A549 (cell line): ENCODE measurements around the gene NKX3-2.

Experiments
- BCL3 ChIP-seq: fragments of >200 bp; sonication (Bioruptor Twin); formaldehyde crosslinking; IDR thresholded peaks from 3 replicates; pipeline ENCODE4 v1.6.1; 2016
- CTCF ChIP-seq: fragments of >200 bp; sonication (Bioruptor Twin); formaldehyde crosslinking; IDR thresholded peaks from 3 replicates; pipeline ENCODE4 v1.5.1; 2016
- EP300 ChIP-seq, 2 experiments: fragments of >200 bp; sonication (Bioruptor Twin); formaldehyde crosslinking; IDR thresholded peaks; 2 replicates in 1 of 2; 3 replicates in 1 of 2; pipeline ENCODE4 v1.6.1; 2016 to 2017
- MAX ChIP-seq: IDR thresholded peaks from 2 replicates; pipeline ENCODE4 v1.6.1; 2012
- MAZ ChIP-seq: fragments of 150-350 bp; IDR thresholded peaks from 2 replicates; pipeline ENCODE4 v1.6.1; 2014; ENCODE audit warnings: antibody characterized with exemption, low read depth, low read length, borderline replicate concordance
- NFE2L2 ChIP-seq: fragments of 150-350 bp; conservative IDR thresholded peaks from 2 replicates; pipeline ENCODE4 v1.6.1; 2014; ENCODE audit warnings: low read length
- NPAS2 ChIP-seq: fragments of 250-450 bp; sonication (Bioruptor Pico); IDR thresholded peaks from 2 replicates; pipeline ENCODE4 v1.8.0; 2022; ENCODE audit warnings: mild to moderate bottlenecking, moderate library complexity, borderline replicate concordance
- NR3C1 ChIP-seq: fragments of >200 bp; sonication (Bioruptor Twin); formaldehyde crosslinking; IDR thresholded peaks from 3 replicates; pipeline ENCODE4 v1.6.1; 2017
- POLR2A ChIP-seq: IDR thresholded peaks from 2 replicates; pipeline ENCODE4 v1.6.1; 2012; ENCODE audit warnings: mild to moderate bottlenecking, low read length
- RCOR1 ChIP-seq: fragments of 150-350 bp; IDR thresholded peaks from 2 replicates; pipeline ENCODE4 v1.6.1; 2014; ENCODE audit warnings: antibody characterized with exemption, low read length, low read depth
- TFCP2L1 ChIP-seq: fragments of 250-450 bp; sonication (Bioruptor Pico); IDR thresholded peaks from 2 replicates; pipeline ENCODE4 v1.5.0; 2021; ENCODE audit warnings: mild to moderate bottlenecking
- USF2 ChIP-seq: fragments of 450-650 bp; IDR thresholded peaks from 2 replicates; pipeline ENCODE4 v1.6.1; 2014; ENCODE audit warnings: antibody characterized with exemption
- ZNF302 ChIP-seq: fragments of 250-450 bp; sonication (Bioruptor Pico); IDR thresholded peaks from 2 replicates; pipeline ENCODE4 v1.9.0; 2021; ENCODE audit warnings: inconsistent platforms, mild to moderate bottlenecking, moderate library complexity
- ZSCAN20 ChIP-seq: fragments of 250-450 bp; sonication (Bioruptor Pico); IDR thresholded peaks from 2 replicates; pipeline ENCODE4 v1.8.0; 2022; ENCODE audit warnings: mild to moderate bottlenecking, moderate library complexity

- TF ChIP-seq MAZ: no peak
- no peak for TF ChIP-seq CTCF
- TF ChIP-seq BCL3: no peak
- no peak for TF ChIP-seq USF2
- no peak for TF ChIP-seq ZSCAN20 (CRISPR knock-in tag)
- no peak for TF ChIP-seq NPAS2 (CRISPR knock-in tag)
- TF ChIP-seq RCOR1: no peak
- TF ChIP-seq POLR2A: no peak
- no peak for TF ChIP-seq MAX
- no peak for TF ChIP-seq EP300 (IDR thresholded peaks at IDR 0.05)
- no peak for TF ChIP-seq NFE2L2
- no peak for TF ChIP-seq NR3C1
- TF ChIP-seq TFCP2L1 (CRISPR knock-in tag): no peak
- no peak for TF ChIP-seq ZNF302 (CRISPR knock-in tag)
These were observed 39.9 kb downstream of the NKX3-2 start for GRCh38 chr4:13504374-13504773.
